Measurements from ENCODE around the gene TIMP4. TPM values are rescaled to one million over a fixed set of nuclear protein-coding genes. Genes with fewer than 3 reads are reported as not detected.

Gene TIMP4
- total and polyA plus RNA-seq, 2 of the 4 experiments (the other 2 are of a cell fraction) = 0.39 to 0.54 TPM

- no peak overlapping the region for H3K4me2 ChIP-seq (ENCODE audit: low read depth, low read length)
- in situ Hi-C loops (cut with MboI; ENCODE audit: low sequenced_read_pairs) (no loop called here), dilution Hi-C loops (cut with HindIII; ENCODE audit: low sequenced_read_pairs, unreplicated experiment) (no loop called here), intact Hi-C loops (cut with micrococcal nuclease) (no loop called here)
- POLR2A ChIA-PET (ENCODE audit: unreplicated experiment) = no interaction called here
- no peaks in the 10 kb centered on the region for H3K79me1 ChIP-seq (ENCODE audit: low read depth in 1 of 2, low read length in 2 of 2)
- no peaks in the 10 kb centered on the region for H4K20me1 ChIP-seq (ENCODE audit: insufficient read depth, low read length)
- H3K27me3 ChIP-seq (ENCODE audit: control insufficient read depth, insufficient read depth, low read length) = peaks cover 36% of the 10 kb centered on the region
- no peaks in the 10 kb centered on the region for H3K4me1 ChIP-seq (ENCODE audit: control insufficient read depth, insufficient read depth, low read length)
- H2BK15ac ChIP-seq (ENCODE audit: low read depth, low read length) = no peak overlapping the region
- H4K8ac ChIP-seq (ENCODE audit: low read depth in 2 of 2, low read length in 2 of 2) = no peak overlapping the region
- DNase-seq (no peak), ATAC-seq (ENCODE audit: low read depth) (no peak)
- no peaks in the 10 kb centered on the region; the same call in 1 of the 2 replicates for H3K9me1 ChIP-seq (ENCODE audit: insufficient read depth, low read length)
- H3K23ac ChIP-seq (ENCODE audit: low read depth, low read length) = no peak overlapping the region
- H3K27ac ChIP-seq (ENCODE audit: insufficient read depth, low read length) = no peak overlapping the region
- no TSS peak for BruUV-seq (replicated peaks)
- H3K9ac ChIP-seq (ENCODE audit: low read depth, low read length) = no peak overlapping the region
- no peak overlapping the region for H3K18ac ChIP-seq (ENCODE audit: low read depth, low read length)
- no peak overlapping the region for H3K4me3 ChIP-seq (ENCODE audit: insufficient read depth, low read depth, low read length)
- H3K36me3 ChIP-seq (ENCODE audit: control insufficient read depth, insufficient read depth, low read length) = no peaks in the 10 kb centered on the region
- H4K91ac ChIP-seq (ENCODE audit: insufficient read depth, low read depth, low read length) = no peak overlapping the region
- H3K14ac ChIP-seq (replicated peaks; ENCODE audit: low read depth, low read length) = no peak overlapping the region
- H2BK20ac ChIP-seq (ENCODE audit: low read depth, low read length) = no peak overlapping the region
- no peak overlapping the region for H2AK5ac ChIP-seq (ENCODE audit: low read depth, low read length)
- CTCF ChIA-PET = interaction anchor here (1.3 to 2.1 kb wide), 3 partner anchors 11 to 27 kb away, joined by 4 to 6 read pairs (median 5); no protein-coding TSS in a partner anchor
- H2BK120ac ChIP-seq (ENCODE audit: low read depth, low read length) = no peak overlapping the region
- TF ChIP-seq USF2 (IDR thresholded peaks at IDR 0.05; ENCODE audit: low read depth, low read length) (no peak), CHD1 (IDR thresholded peaks at IDR 0.05; ENCODE audit: low read depth, low read length) (no peak), FOS (IDR thresholded peaks at IDR 0.05; ENCODE audit: low read depth, low read length) (no peak), RCOR1 (IDR thresholded peaks at IDR 0.05; ENCODE audit: insufficient replicate concordance, low read length) (no peak)
- no CpG with 5 or more reads among the region's 2 CpGs for WGBS, 2 experiments (ENCODE audit: extremely low coverage in 2 of 2, insufficient read length in 1 of 2)
- no peaks in the 10 kb centered on the region for H3K9me3 ChIP-seq (ENCODE audit: control insufficient read depth, insufficient read depth, low read length)
- no peak overlapping the region for H3K56ac ChIP-seq (ENCODE audit: extremely low read depth, insufficient read depth, low read length)
- no peak overlapping the region for H2AK9ac ChIP-seq (replicated peaks; ENCODE audit: low read depth, low read length, poor library complexity)
- no peak overlapping the region for H2BK5ac ChIP-seq (ENCODE audit: low read depth, low read length, poor library complexity, severe bottlenecking)
- no peak overlapping the region for H2AFZ ChIP-seq (replicated peaks; ENCODE audit: low read length, poor library complexity)
- H4K5ac ChIP-seq (ENCODE audit: low read depth, low read length) = no peak overlapping the region
- no peak overlapping the region for H3K4ac ChIP-seq (ENCODE audit: low read depth, low read length)
Measured at GRCh38 chr3:12150112-12150511, 8.6 kb downstream of the TIMP4 start.
